Type B pancreatic cell (in vitro differentiated cells): Measurements from ENCODE around the gene FUBP3. TPM values are rescaled to one million over a fixed set of nuclear protein-coding genes. Genes with fewer than 3 reads are reported as not detected.

Source experiments
- DNase-seq: peaks from one replicate; pipeline ENCODE4 v3.0.0; 2021; ENCODE audit warnings: mixed read lengths; ENCODE audit not compliant: unreplicated experiment; ENCODE audit errors: extremely low spot score
- H3K27ac Mint-ChIP-seq: 2 replicates; pipeline ENCODE4 v1.8.0; 2021; ENCODE audit warnings: mild to moderate bottlenecking, mixed read lengths
- H3K27me3 Mint-ChIP-seq: 2 replicates; pipeline ENCODE4 v1.8.0; 2021; ENCODE audit warnings: mixed read lengths
- H3K36me3 Mint-ChIP-seq: 2 replicates; pipeline ENCODE4 v1.8.0; 2021; ENCODE audit warnings: mixed read lengths
- H3K4me1 Mint-ChIP-seq: one replicate; pipeline ENCODE4 v1.8.0; 2021; ENCODE audit warnings: mixed read lengths; ENCODE audit not compliant: unreplicated experiment
- H3K4me3 Mint-ChIP-seq: 2 replicates; pipeline ENCODE4 v1.8.0; 2021; ENCODE audit warnings: mild to moderate bottlenecking, mixed read lengths
- H3K9me3 Mint-ChIP-seq: 2 replicates; pipeline ENCODE4 v1.8.0; 2021; ENCODE audit warnings: mixed read lengths
- total RNA-seq: library from RNA; stranded (reverse); gene quantifications from 2 replicates; pipeline ENCODE4 v1.2.1, GENCODE V29; 2021; ENCODE audit warnings: low replicate concordance
- TF ChIP-seq, protein P1 (sequence below): fragments of 200-600 bp; sonication (generic); conservative IDR thresholded peaks from 2 replicates; pipeline ENCODE4 v1.5.0; 2021; ENCODE audit warnings: antibody characterized with exemption, mild to moderate bottlenecking

The FUBP3 gene
- total RNA-seq, 1 donor from 2014 or later = 59.3 TPM

DNA sequence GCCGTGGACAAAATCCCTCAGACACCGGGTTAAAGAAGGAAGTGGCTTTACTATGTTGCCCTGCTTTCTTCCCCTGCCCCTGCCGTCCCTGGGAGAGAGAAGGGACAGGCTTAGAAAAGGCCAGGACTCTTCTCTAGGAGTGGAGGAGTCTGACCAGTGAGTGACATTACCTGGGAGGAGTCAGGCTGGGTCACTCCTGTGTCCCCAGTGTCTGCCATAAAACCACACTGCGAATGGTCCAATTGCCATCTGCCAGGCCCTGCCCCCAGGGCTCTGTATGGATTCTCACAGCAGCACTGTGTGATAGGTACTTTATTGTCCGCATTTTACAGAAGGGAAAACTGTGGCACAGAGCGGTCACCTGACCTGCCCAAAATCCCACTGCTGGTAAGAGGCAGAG is 31.3 kb upstream of the FUBP3 start:
- no peak overlapping the region for H3K27ac Mint-ChIP-seq
- H3K27me3 Mint-ChIP-seq = peaks cover 16% of the 10 kb centered on the region
- no peak overlapping the region for H3K4me3 Mint-ChIP-seq
- peaks cover 6% of the 10 kb centered on the region for H3K4me1 Mint-ChIP-seq
- DNase-seq = no peak
- no peaks in the 10 kb centered on the region for H3K36me3 Mint-ChIP-seq
- TF ChIP-seq, protein P1, sequence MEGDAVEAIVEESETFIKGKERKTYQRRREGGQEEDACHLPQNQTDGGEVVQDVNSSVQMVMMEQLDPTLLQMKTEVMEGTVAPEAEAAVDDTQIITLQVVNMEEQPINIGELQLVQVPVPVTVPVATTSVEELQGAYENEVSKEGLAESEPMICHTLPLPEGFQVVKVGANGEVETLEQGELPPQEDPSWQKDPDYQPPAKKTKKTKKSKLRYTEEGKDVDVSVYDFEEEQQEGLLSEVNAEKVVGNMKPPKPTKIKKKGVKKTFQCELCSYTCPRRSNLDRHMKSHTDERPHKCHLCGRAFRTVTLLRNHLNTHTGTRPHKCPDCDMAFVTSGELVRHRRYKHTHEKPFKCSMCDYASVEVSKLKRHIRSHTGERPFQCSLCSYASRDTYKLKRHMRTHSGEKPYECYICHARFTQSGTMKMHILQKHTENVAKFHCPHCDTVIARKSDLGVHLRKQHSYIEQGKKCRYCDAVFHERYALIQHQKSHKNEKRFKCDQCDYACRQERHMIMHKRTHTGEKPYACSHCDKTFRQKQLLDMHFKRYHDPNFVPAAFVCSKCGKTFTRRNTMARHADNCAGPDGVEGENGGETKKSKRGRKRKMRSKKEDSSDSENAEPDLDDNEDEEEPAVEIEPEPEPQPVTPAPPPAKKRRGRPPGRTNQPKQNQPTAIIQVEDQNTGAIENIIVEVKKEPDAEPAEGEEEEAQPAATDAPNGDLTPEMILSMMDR = no peak
- no peaks in the 10 kb centered on the region for H3K9me3 Mint-ChIP-seq

DNA sequence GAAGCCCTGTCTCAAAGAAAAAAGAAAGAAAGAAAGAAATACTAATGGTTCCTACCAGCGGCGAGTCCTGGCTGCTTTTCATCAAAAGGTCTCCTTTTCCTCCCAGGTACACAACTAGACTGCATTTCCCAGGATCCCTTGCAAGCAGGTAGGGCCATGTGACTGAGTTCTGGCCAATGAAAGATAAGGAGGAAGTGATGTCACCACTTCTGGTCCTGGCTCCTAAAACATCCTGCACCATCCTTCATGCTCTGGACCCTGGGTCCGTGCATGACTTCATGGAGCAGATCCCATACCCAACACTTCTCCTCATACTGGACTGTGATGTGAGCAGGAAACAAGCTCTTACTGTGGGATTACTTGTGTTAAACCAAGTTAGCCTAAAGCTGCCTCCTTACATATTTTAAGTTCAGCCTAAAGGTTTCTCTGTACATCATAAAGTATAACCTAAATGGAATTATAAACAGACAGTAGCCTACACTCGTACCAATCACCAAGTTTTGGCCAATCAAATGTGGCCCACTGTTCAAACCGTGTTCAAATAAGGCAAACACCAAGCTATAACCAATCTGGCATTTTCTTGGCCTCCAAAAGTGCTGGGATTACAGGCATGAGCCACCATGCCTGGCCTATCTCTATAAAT is 30.2 kb upstream of the FUBP3 start:
- H3K4me3 Mint-ChIP-seq = no peak overlapping the region

DNA sequence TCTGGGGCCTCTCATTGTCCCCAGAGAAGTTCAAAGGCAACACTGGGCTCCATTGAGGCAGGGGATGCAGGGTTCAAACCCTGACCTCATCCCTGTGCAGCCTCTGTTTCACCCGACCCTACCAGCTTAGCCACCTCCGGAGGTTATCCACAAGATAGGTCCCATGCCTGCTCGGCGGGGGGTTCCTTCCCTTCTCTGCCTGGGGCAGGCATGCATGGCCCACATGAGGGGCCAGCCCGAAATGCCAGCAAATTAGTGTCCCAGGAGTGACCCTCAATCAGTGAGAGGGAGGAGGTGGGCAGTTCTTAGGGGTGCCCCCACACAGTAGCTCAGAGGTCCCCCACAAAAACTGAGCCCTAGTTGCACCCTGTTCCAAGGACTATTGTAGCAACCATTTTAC is 24.8 kb upstream of the FUBP3 start:
- no peak for DNase-seq
- TF ChIP-seq, protein P1 = no peak
- peaks cover 8% of the 10 kb centered on the region for H3K27me3 Mint-ChIP-seq
- no peaks in the 10 kb centered on the region for H3K9me3 Mint-ChIP-seq
- no peaks in the 10 kb centered on the region for H3K36me3 Mint-ChIP-seq
- no peak overlapping the region for H3K27ac Mint-ChIP-seq
- H3K4me3 Mint-ChIP-seq = no peak overlapping the region
- no peaks in the 10 kb centered on the region for H3K4me1 Mint-ChIP-seq

More for the DNA sequence above, 30.2 kb upstream of the FUBP3 start:
- Mint-ChIP-seq H3K27me3 (peaks cover 13% of the 10 kb centered on the region), H3K4me1 (no peaks in the 10 kb centered on the region), H3K9me3 (no peaks in the 10 kb centered on the region), H3K27ac (no peak overlapping the region), H3K36me3 (no peaks in the 10 kb centered on the region)
- DNase-seq = no peak
- TF ChIP-seq, protein P1 = no peak

DNA sequence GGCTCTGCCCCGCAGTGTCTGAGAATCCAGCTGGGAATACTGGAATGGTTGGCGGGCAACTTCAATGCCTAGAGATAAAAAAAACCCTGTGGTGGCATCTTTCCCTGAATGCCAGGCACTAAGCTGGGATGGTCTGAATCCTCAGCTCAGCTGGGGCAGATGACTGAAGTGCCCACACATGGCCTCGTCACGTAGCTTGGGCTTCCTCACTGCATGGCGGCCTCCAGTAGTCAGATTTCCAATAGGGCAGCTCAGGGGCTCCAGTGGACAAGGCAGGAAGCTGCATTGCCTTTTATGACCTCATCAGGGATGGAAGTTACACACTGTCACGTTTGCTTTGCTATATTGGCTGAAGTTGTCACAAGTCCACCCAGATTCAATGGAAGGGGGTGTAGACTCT is 24.3 kb upstream of the FUBP3 start:
- Mint-ChIP-seq H3K27me3 (peaks cover 8% of the 10 kb centered on the region), H3K36me3 (no peaks in the 10 kb centered on the region)

DNA sequence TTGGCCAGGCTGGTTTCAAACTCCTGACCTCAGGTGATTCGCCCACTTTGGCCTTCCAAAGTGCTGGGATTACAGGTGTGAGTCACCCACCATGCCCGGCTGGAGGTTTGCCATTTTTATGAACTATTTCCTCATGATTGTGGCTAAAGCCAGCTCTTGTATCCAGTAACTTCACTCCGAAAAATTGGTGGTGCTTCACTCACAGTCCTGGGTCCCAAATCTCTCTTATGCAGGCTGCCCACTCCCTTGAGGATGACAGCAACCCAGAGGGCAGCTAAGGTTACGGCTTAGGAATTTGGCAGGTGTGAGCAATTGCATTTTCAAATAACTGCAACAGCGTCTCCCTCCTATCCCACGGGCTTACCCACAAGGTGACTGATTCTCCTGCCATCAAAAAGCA is 23.4 kb upstream of the FUBP3 start:
- TF ChIP-seq, protein P1 = no peak
- H3K27me3 Mint-ChIP-seq = peaks cover 8% of the 10 kb centered on the region
- H3K36me3 Mint-ChIP-seq = no peaks in the 10 kb centered on the region

More for the DNA sequence above, 24.3 kb upstream of the FUBP3 start:
- H3K9me3 Mint-ChIP-seq = no peaks in the 10 kb centered on the region
- TF ChIP-seq, protein P1 = no peak
- H3K4me3 Mint-ChIP-seq = no peak overlapping the region
- H3K27ac Mint-ChIP-seq = no peak overlapping the region
- H3K4me1 Mint-ChIP-seq = no peaks in the 10 kb centered on the region
- DNase-seq = no peak

More for the DNA sequence above, 23.4 kb upstream of the FUBP3 start:
- no peaks in the 10 kb centered on the region for H3K9me3 Mint-ChIP-seq
- H3K4me1 Mint-ChIP-seq = peaks cover 3% of the 10 kb centered on the region
- no peak for DNase-seq
- no peak overlapping the region for H3K27ac Mint-ChIP-seq
- H3K4me3 Mint-ChIP-seq = no peak overlapping the region
